ENCODE results near the gene TARBP2. TPM values are rescaled to one million over a fixed set of nuclear protein-coding genes. Genes with fewer than 3 reads are reported as not detected.

TARBP2 gene
- total and polyA plus RNA-seq, 4 donors, result 15.7 to 22.0 (median 18.4) TPM

Small RNAs within 50 kb of the gene (small RNA-seq; reads per million reads assigned to genes)
- gene AC023509.3, result not detected

Other genes starting within 250 kb of the TARBP2 start
- 10 to 100 TPM in 1 of 2 donors, 1 to 10 TPM in 1; 3.4 to 19.3 TPM for gene ESPL1, start 233.0 kb upstream of the TARBP2 start, total RNA-seq
- 1 to 10 TPM; 2.8 to 3.9 TPM for gene ESPL1, start 233.0 kb upstream of the TARBP2 start, polyA plus RNA-seq
- 100 to 1,000 TPM; 118 to 176 TPM for gene PFDN5, start 205.7 kb upstream of the TARBP2 start, total RNA-seq
- gene PFDN5, start 205.7 kb upstream of the TARBP2 start, polyA plus RNA-seq, result 100 to 1,000 TPM; 237 to 245 TPM
- 10 to 100 TPM; 15.0 to 18.8 TPM for gene MYG1, start 201.6 kb upstream of the TARBP2 start, total RNA-seq
- gene MYG1, start 201.6 kb upstream of the TARBP2 start, polyA plus RNA-seq, result 10 to 100 TPM; 19.8 to 28.0 TPM
- 10 to 100 TPM; 25.4 to 37.0 TPM for gene AAAS, start 179.7 kb upstream of the TARBP2 start, total RNA-seq
- 10 to 100 TPM; 17.3 to 18.8 TPM for gene AAAS, start 179.7 kb upstream of the TARBP2 start, polyA plus RNA-seq
- gene SP7, start 164.9 kb upstream of the TARBP2 start, total RNA-seq, result not detected
- gene SP7, start 164.9 kb upstream of the TARBP2 start, polyA plus RNA-seq, result not detected
- gene SP1, start 121.1 kb upstream of the TARBP2 start, total RNA-seq, result 10 to 100 TPM; 28.4 to 36.5 TPM
- gene SP1, start 121.1 kb upstream of the TARBP2 start, polyA plus RNA-seq, result 1 to 10 TPM; 3.8 to 7.9 TPM
- gene AMHR2, start 77.4 kb upstream of the TARBP2 start, total RNA-seq, result under 1 TPM; 0.67 to 0.89 TPM
- gene AMHR2, start 77.4 kb upstream of the TARBP2 start, polyA plus RNA-seq, result 1 to 10 TPM in 1 of 2 donors, under 1 TPM in 1; 0.96 to 1.3 TPM
- 10 to 100 TPM; 18.2 to 21.3 TPM for gene PRR13, start 59.5 kb upstream of the TARBP2 start, total RNA-seq
- 100 to 1,000 TPM; 101 to 107 TPM for gene PRR13, start 59.5 kb upstream of the TARBP2 start, polyA plus RNA-seq
- gene PCBP2, start 49.2 kb upstream of the TARBP2 start, total RNA-seq, result 100 to 1,000 TPM; 224 to 377 TPM
- gene PCBP2, start 49.2 kb upstream of the TARBP2 start, polyA plus RNA-seq, result 100 to 1,000 TPM; 130 to 222 TPM
- 1 to 10 TPM; 1.5 to 2.4 TPM for gene MAP3K12, start 1.8 kb upstream of the TARBP2 start, total RNA-seq
- 1 to 10 TPM in 1 of 2 donors, under 1 TPM in 1; 0.53 to 1.4 TPM for gene MAP3K12, start 1.8 kb upstream of the TARBP2 start, polyA plus RNA-seq
- gene NPFF, start 6.2 kb downstream of the TARBP2 start, total RNA-seq, result not detected
- not detected for gene NPFF, start 6.2 kb downstream of the TARBP2 start, polyA plus RNA-seq
- 10 to 100 TPM in 1 of 2 donors, 1 to 10 TPM in 1; 5.3 to 14.5 TPM for gene ATF7, start 125.1 kb downstream of the TARBP2 start, total RNA-seq
- 10 to 100 TPM in 1 of 2 donors, 1 to 10 TPM in 1; 5.6 to 14.1 TPM for gene ATF7, start 125.1 kb downstream of the TARBP2 start, polyA plus RNA-seq
- 100 to 1,000 TPM in 1 of 2 donors, 10 to 100 TPM in 1; 57.0 to 110 TPM for gene ATP5MC2, start 174.8 kb downstream of the TARBP2 start, total RNA-seq
- 100 to 1,000 TPM; 231 to 294 TPM for gene ATP5MC2, start 174.8 kb downstream of the TARBP2 start, polyA plus RNA-seq
- gene CALCOCO1, start 226.2 kb downstream of the TARBP2 start, total RNA-seq, result 10 to 100 TPM; 61.2 to 67.4 TPM
- 10 to 100 TPM; 24.4 to 25.2 TPM for gene CALCOCO1, start 226.2 kb downstream of the TARBP2 start, polyA plus RNA-seq

Data from liver (tissue), 5 donors.